ENCODE data around the gene PIEZO1.

PIEZO1 gene

GRCh38 chr16:88754912-88755744 is 29.9 kb downstream of the PIEZO1 start:
- Histone ChIP-seq H3K4me3 (ENCODE audit: low read length) (no peak overlapping the region), H3K4me1 (ENCODE audit: control insufficient read depth, low read length) (no peaks in the 10 kb centered on the region), H3K4me2 (ENCODE audit: low read length) (no peak overlapping the region), H3F3A (ENCODE audit: control insufficient read depth, insufficient read depth) (no peaks in the 10 kb centered on the region), H3K27ac (ENCODE audit: low read depth, low read length) (no peak overlapping the region), H3K27me3 (ENCODE audit: control insufficient read depth, low read length) (no peaks in the 10 kb centered on the region), H4K20me1 (ENCODE audit: control insufficient read depth, insufficient read depth, low read depth, low read length) (peaks cover 12% of the 10 kb centered on the region; the same call in 1 of the 2 replicates), H3K9me2 (replicated peaks; ENCODE audit: control insufficient read depth, low read length) (no peaks in the 10 kb centered on the region), H3K36me3 (ENCODE audit: control insufficient read depth, low read length) (peaks cover 18% of the 10 kb centered on the region), H3K79me2 (ENCODE audit: control insufficient read depth, low read length) (peaks cover 95% of the 10 kb centered on the region), H3K9me3 (ENCODE audit: control insufficient read depth, insufficient read depth, low read length) (no peaks in the 10 kb centered on the region)
- no peak for TF ChIP-seq EZH2phosphoT487 (IDR thresholded peaks at IDR 0.05; ENCODE audit: borderline replicate concordance, low read length)
- TF ChIP-seq, protein P1, sequence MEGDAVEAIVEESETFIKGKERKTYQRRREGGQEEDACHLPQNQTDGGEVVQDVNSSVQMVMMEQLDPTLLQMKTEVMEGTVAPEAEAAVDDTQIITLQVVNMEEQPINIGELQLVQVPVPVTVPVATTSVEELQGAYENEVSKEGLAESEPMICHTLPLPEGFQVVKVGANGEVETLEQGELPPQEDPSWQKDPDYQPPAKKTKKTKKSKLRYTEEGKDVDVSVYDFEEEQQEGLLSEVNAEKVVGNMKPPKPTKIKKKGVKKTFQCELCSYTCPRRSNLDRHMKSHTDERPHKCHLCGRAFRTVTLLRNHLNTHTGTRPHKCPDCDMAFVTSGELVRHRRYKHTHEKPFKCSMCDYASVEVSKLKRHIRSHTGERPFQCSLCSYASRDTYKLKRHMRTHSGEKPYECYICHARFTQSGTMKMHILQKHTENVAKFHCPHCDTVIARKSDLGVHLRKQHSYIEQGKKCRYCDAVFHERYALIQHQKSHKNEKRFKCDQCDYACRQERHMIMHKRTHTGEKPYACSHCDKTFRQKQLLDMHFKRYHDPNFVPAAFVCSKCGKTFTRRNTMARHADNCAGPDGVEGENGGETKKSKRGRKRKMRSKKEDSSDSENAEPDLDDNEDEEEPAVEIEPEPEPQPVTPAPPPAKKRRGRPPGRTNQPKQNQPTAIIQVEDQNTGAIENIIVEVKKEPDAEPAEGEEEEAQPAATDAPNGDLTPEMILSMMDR (IDR thresholded peaks at IDR 0.05; ENCODE audit: low read depth, low read length, poor library complexity, severe bottlenecking) = no peak

- Histone ChIP-seq H3K36me3 (ENCODE audit: control insufficient read depth, low read length) (peaks cover 18% of the 10 kb centered on the region), H3K9me3 (ENCODE audit: control insufficient read depth, insufficient read depth, low read length) (no peaks in the 10 kb centered on the region), H3K4me2 (ENCODE audit: low read length) (no peak overlapping the region), H3F3A (ENCODE audit: control insufficient read depth, insufficient read depth) (no peaks in the 10 kb centered on the region), H3K79me2 (ENCODE audit: control insufficient read depth, low read length) (peaks cover 89% of the 10 kb centered on the region), H3K4me1 (ENCODE audit: control insufficient read depth, low read length) (no peaks in the 10 kb centered on the region), H3K27me3 (ENCODE audit: control insufficient read depth, low read length) (no peaks in the 10 kb centered on the region), H4K20me1 (ENCODE audit: control insufficient read depth, insufficient read depth, low read depth, low read length) (peaks cover 12% of the 10 kb centered on the region; the same call in 1 of the 2 replicates), H3K27ac (ENCODE audit: low read depth, low read length) (no peak overlapping the region), H3K4me3 (ENCODE audit: low read length) (no peak overlapping the region), H3K9me2 (replicated peaks; ENCODE audit: control insufficient read depth, low read length) (no peaks in the 10 kb centered on the region)
- no peak for TF ChIP-seq EZH2phosphoT487 (IDR thresholded peaks at IDR 0.05; ENCODE audit: borderline replicate concordance, low read length)
- TF ChIP-seq, protein P1 (IDR thresholded peaks at IDR 0.05; ENCODE audit: low read depth, low read length, poor library complexity, severe bottlenecking) = no peak
Measured at GRCh38 chr16:88754109-88754911, 30.7 kb downstream of the PIEZO1 start.

- H3K4me1 ChIP-seq (ENCODE audit: control insufficient read depth, low read length) = peaks cover under 1% of the 10 kb centered on the region
- H3K79me2 ChIP-seq (ENCODE audit: control insufficient read depth, low read length) = peaks cover 83% of the 10 kb centered on the region
Measured at GRCh38 chr16:88753602-88754001, 31.4 kb downstream of the PIEZO1 start.

More at GRCh38 chr16:88753602-88754001, 31.4 kb downstream of the PIEZO1 start:
- no peak overlapping the region for H3K4me2 ChIP-seq (ENCODE audit: low read length)
- no peak overlapping the region for H3K27ac ChIP-seq (ENCODE audit: low read depth, low read length)
- TF ChIP-seq, protein P1 (IDR thresholded peaks at IDR 0.05; ENCODE audit: low read depth, low read length, poor library complexity, severe bottlenecking) = no peak
- no peak for TF ChIP-seq EZH2phosphoT487 (IDR thresholded peaks at IDR 0.05; ENCODE audit: borderline replicate concordance, low read length)
- no peaks in the 10 kb centered on the region for H3K9me3 ChIP-seq (ENCODE audit: control insufficient read depth, insufficient read depth, low read length)
- H3K9me2 ChIP-seq (replicated peaks; ENCODE audit: control insufficient read depth, low read length) = no peaks in the 10 kb centered on the region
- H3K4me3 ChIP-seq (ENCODE audit: low read length) = no peak overlapping the region
- H4K20me1 ChIP-seq (ENCODE audit: control insufficient read depth, insufficient read depth, low read depth, low read length) = peaks cover 8% of the 10 kb centered on the region; the same call in 1 of the 2 replicates
- peaks cover 16% of the 10 kb centered on the region for H3K36me3 ChIP-seq (ENCODE audit: control insufficient read depth, low read length)
- no peaks in the 10 kb centered on the region for H3K27me3 ChIP-seq (ENCODE audit: control insufficient read depth, low read length)
- no peaks in the 10 kb centered on the region for H3F3A ChIP-seq (ENCODE audit: control insufficient read depth, insufficient read depth)

All from DOHH2 (cell line).